GM12878 (cell line): ENCODE data around the gene LRWD1. TPM values are rescaled to one million over a fixed set of nuclear protein-coding genes. Genes with fewer than 3 reads are reported as not detected.
A peak's percentile ranks its signal among the peaks of the same experiment; 100 is the strongest.

Source experiments
- ATF7 ChIP-seq: fragments of 450-650 bp; IDR thresholded peaks from 2 replicates; pipeline ENCODE4 v1.6.1; 2016; ENCODE audit warnings: low read depth, mild to moderate bottlenecking
- EGR1 ChIP-seq, 2 experiments: IDR thresholded peaks; 1 replicate in 1 of 2; 2 replicates in 1 of 2; pipeline ENCODE4 v1.6.1; 2011 to 2012; ENCODE audit warnings: low read depth in 2 of 2, low read length in 2 of 2, borderline replicate concordance in 1 of 2, mild to moderate bottlenecking in 1 of 2, moderate library complexity in 1 of 2
- EP300 ChIP-seq, 2 experiments: fragments of 150-350 bp in 1 of 2; IDR thresholded peaks; 2 replicates each; pipeline ENCODE4 v1.6.1; 2011 to 2012; ENCODE audit warnings: low read depth in 2 of 2, low read length in 2 of 2, borderline replicate concordance in 1 of 2, improper control_type of control experiment in 1 of 2, inconsistent platforms in 1 of 2; ENCODE audit not compliant: control insufficient read depth in 1 of 2
- GABPA ChIP-seq: IDR thresholded peaks from 2 replicates; pipeline ENCODE4 v1.6.1; 2014; ENCODE audit warnings: antibody characterized with exemption, low read depth, mild to moderate bottlenecking, inconsistent platforms
- MTA2 ChIP-seq: fragments of 450-650 bp; IDR thresholded peaks from 2 replicates; pipeline ENCODE4 v1.6.1; 2016; ENCODE audit warnings: low read depth, mild to moderate bottlenecking, moderate library complexity
- NFIC ChIP-seq: IDR thresholded peaks from 2 replicates; pipeline ENCODE4 v1.6.1; 2012; ENCODE audit warnings: low read depth, mild to moderate bottlenecking, inconsistent platforms, low read length, moderate library complexity
- POLR2AphosphoS5 ChIP-seq: IDR thresholded peaks from 2 replicates; pipeline ENCODE4 v1.6.1; 2011; ENCODE audit warnings: mild to moderate bottlenecking, low read length, inconsistent platforms
- RAD51 ChIP-seq: fragments of 450-650 bp; IDR thresholded peaks from 2 replicates; pipeline ENCODE4 v1.6.1; 2016; ENCODE audit warnings: moderate library complexity, mild to moderate bottlenecking, inconsistent platforms
- SMC3 ChIP-seq: IDR thresholded peaks from 2 replicates; pipeline ENCODE4 v1.6.1; 2011; ENCODE audit warnings: low read length, improper control_type of control experiment, borderline replicate concordance
- TAF1 ChIP-seq: IDR thresholded peaks from 2 replicates; pipeline ENCODE4 v1.6.1; 2011; ENCODE audit warnings: mild to moderate bottlenecking, low read depth, low read length, borderline replicate concordance
- TARDBP ChIP-seq: IDR thresholded peaks from 2 replicates; pipeline ENCODE4 v1.6.1; 2016; ENCODE audit warnings: borderline replicate concordance
- WRNIP1 ChIP-seq: IDR thresholded peaks from 2 replicates; pipeline ENCODE4 v1.6.1; 2011; ENCODE audit warnings: low read depth, low read length, improper control_type of control experiment, borderline replicate concordance
- ZNF207 ChIP-seq: fragments of 450-650 bp; IDR thresholded peaks from 2 replicates; pipeline ENCODE4 v1.6.1; 2014; ENCODE audit warnings: antibody characterized with exemption, mild to moderate bottlenecking, borderline replicate concordance
- ZNF384 ChIP-seq: IDR thresholded peaks from 2 replicates; pipeline ENCODE4 v1.6.1; 2012; ENCODE audit warnings: low read depth, mild to moderate bottlenecking, low read length, improper control_type of control experiment, borderline replicate concordance
- polyA plus RNA-seq, 11 experiments: library from polyadenylated mRNA; depleted of rRNA in 4 of 11; unstranded in 6 of 11; stranded (reverse) in 5 of 11; fragments of >200 nt; fragmentation: Nextera tagmentation in 4 of 11; fragmentation: Illumina TruSeq in 1 of 11; extraction: Ambion mirVana in 4 of 11; extraction: Trizol in 1 of 11; gene quantifications; 1 replicate in 1 of 11; 2 replicates in 10 of 11; pipeline versions ENCODE4 v1.2.1 to v1.2.3, GENCODE V29; 2011 to 2016; ENCODE audit warnings: inconsistent platforms in 2 of 11, missing spikeins in 2 of 11, low read depth in 1 of 11
- total RNA-seq, 4 experiments: library from RNA; depleted of rRNA in 3 of 4; stranded (reverse); fragments of >200 nt in 3 of 4; fragmentation: Illumina TruSeq in 1 of 4; extraction: Trizol in 1 of 4; gene quantifications; 2 replicates each; pipeline versions ENCODE4 v1.2.1 to v1.2.3, GENCODE V29; 2013 to 2021
- TF ChIP-seq, protein P1 (sequence below): fragments of 450-650 bp; IDR thresholded peaks from 2 replicates; pipeline ENCODE4 v1.6.1; 2017; ENCODE audit warnings: borderline replicate concordance
- TF ChIP-seq, protein P2 (sequence below): fragments of 150-350 bp; IDR thresholded peaks from 2 replicates; pipeline ENCODE4 v1.6.1; 2016; ENCODE audit warnings: low read depth, low read length
- TF ChIP-seq, protein P3 (sequence below): fragments of 450-650 bp; conservative IDR thresholded peaks from 2 replicates; pipeline ENCODE4 v1.6.1; 2017; ENCODE audit warnings: mild to moderate bottlenecking, moderate library complexity
- TF ChIP-seq, protein P4 (sequence below): fragments of 450-650 bp; IDR thresholded peaks from 2 replicates; pipeline ENCODE4 v1.6.1; 2017; ENCODE audit warnings: mild to moderate bottlenecking, moderate library complexity

The LRWD1 gene
- total and polyA plus RNA-seq, 10 of the 15 experiments (the other 5 are each of a cell fraction or from before 2014, with no cell fraction given), result 0.40 to 64.4 (median 26.1) TPM

DNA sequence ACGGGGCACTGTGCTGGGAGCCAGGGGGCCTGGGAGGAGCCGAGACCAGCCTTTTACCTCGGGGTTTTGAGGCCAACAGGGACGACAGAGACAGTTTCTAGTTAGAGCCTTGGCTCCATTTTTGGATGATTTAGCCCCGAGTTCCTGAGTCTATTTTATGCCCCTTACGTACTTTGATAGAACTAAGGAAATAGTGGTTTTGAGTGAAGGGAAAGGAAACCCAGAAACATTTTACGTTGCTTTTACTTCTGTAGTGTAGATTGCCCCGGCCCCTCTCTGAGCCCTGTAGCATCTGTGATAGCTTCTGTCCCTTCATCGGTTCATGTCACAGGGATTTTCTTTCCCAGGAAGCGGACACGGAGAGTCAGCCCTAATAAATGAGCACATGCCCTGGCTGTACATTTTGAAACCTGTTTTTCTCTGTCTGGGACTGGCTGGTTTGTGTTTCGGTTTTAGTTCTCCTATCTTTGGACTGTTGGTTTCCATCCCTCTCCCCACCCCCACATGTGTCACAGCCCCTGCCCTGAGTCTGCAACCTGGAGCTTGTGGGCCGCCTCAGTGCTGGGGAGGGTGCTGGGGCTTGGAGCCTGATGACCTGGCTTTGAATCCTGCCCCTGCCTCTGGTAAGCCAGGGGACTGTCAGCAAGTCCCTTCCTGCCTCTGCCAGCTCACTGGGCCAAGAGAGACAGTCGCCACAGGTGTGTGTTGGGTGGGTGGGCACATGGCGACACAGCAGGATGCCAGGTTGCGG lies 38.3 kb upstream of the LRWD1 start (continued):
- TF ChIP-seq, protein P1, sequence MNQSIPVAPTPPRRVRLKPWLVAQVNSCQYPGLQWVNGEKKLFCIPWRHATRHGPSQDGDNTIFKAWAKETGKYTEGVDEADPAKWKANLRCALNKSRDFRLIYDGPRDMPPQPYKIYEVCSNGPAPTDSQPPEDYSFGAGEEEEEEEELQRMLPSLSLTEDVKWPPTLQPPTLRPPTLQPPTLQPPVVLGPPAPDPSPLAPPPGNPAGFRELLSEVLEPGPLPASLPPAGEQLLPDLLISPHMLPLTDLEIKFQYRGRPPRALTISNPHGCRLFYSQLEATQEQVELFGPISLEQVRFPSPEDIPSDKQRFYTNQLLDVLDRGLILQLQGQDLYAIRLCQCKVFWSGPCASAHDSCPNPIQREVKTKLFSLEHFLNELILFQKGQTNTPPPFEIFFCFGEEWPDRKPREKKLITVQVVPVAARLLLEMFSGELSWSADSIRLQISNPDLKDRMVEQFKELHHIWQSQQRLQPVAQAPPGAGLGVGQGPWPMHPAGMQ, result no peak
- TF ChIP-seq ZNF207 (no peak), MTA2 (peak; percentile 38), ATF7 (peak; percentile 41; the same call in 1 of the 2 replicates), GABPA (no peak), EGR1 (IDR thresholded peaks at IDR 0.05; ENCODE audit: borderline replicate concordance in 1 of 2, low read depth in 2 of 2, low read length in 2 of 2) (peak in 1 of 2 experiments; percentile 69; a peak in 2 of 3 replicates), EP300 (IDR thresholded peaks at IDR 0.05; ENCODE audit: borderline replicate concordance in 1 of 2, control insufficient read depth in 1 of 2, low read depth in 2 of 2, low read length in 2 of 2) (peak in 1 of 2 experiments; percentile 60; a peak in 3 of 4 replicates), SMC3 (no peak), TARDBP (peak; percentile 40; the same call in 1 of the 2 replicates), WRNIP1 (peak; percentile 85; the same call in 1 of the 2 replicates), TAF1 (peak; percentile 71), RAD51 (peak; percentile 64; the same call in 1 of the 2 replicates), POLR2AphosphoS5 (peak; percentile 66), ZNF384 (no peak), NFIC (no peak)
- TF ChIP-seq, protein P2, sequence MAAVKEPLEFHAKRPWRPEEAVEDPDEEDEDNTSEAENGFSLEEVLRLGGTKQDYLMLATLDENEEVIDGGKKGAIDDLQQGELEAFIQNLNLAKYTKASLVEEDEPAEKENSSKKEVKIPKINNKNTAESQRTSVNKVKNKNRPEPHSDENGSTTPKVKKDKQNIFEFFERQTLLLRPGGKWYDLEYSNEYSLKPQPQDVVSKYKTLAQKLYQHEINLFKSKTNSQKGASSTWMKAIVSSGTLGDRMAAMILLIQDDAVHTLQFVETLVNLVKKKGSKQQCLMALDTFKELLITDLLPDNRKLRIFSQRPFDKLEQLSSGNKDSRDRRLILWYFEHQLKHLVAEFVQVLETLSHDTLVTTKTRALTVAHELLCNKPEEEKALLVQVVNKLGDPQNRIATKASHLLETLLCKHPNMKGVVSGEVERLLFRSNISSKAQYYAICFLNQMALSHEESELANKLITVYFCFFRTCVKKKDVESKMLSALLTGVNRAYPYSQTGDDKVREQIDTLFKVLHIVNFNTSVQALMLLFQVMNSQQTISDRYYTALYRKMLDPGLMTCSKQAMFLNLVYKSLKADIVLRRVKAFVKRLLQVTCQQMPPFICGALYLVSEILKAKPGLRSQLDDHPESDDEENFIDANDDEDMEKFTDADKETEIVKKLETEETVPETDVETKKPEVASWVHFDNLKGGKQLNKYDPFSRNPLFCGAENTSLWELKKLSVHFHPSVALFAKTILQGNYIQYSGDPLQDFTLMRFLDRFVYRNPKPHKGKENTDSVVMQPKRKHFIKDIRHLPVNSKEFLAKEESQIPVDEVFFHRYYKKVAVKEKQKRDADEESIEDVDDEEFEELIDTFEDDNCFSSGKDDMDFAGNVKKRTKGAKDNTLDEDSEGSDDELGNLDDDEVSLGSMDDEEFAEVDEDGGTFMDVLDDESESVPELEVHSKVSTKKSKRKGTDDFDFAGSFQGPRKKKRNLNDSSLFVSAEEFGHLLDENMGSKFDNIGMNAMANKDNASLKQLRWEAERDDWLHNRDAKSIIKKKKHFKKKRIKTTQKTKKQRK, result no peak
- TF ChIP-seq, protein P3, sequence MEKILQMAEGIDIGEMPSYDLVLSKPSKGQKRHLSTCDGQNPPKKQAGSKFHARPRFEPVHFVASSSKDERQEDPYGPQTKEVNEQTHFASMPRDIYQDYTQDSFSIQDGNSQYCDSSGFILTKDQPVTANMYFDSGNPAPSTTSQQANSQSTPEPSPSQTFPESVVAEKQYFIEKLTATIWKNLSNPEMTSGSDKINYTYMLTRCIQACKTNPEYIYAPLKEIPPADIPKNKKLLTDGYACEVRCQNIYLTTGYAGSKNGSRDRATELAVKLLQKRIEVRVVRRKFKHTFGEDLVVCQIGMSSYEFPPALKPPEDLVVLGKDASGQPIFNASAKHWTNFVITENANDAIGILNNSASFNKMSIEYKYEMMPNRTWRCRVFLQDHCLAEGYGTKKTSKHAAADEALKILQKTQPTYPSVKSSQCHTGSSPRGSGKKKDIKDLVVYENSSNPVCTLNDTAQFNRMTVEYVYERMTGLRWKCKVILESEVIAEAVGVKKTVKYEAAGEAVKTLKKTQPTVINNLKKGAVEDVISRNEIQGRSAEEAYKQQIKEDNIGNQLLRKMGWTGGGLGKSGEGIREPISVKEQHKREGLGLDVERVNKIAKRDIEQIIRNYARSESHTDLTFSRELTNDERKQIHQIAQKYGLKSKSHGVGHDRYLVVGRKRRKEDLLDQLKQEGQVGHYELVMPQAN, result no peak
- TF ChIP-seq, protein P4, sequence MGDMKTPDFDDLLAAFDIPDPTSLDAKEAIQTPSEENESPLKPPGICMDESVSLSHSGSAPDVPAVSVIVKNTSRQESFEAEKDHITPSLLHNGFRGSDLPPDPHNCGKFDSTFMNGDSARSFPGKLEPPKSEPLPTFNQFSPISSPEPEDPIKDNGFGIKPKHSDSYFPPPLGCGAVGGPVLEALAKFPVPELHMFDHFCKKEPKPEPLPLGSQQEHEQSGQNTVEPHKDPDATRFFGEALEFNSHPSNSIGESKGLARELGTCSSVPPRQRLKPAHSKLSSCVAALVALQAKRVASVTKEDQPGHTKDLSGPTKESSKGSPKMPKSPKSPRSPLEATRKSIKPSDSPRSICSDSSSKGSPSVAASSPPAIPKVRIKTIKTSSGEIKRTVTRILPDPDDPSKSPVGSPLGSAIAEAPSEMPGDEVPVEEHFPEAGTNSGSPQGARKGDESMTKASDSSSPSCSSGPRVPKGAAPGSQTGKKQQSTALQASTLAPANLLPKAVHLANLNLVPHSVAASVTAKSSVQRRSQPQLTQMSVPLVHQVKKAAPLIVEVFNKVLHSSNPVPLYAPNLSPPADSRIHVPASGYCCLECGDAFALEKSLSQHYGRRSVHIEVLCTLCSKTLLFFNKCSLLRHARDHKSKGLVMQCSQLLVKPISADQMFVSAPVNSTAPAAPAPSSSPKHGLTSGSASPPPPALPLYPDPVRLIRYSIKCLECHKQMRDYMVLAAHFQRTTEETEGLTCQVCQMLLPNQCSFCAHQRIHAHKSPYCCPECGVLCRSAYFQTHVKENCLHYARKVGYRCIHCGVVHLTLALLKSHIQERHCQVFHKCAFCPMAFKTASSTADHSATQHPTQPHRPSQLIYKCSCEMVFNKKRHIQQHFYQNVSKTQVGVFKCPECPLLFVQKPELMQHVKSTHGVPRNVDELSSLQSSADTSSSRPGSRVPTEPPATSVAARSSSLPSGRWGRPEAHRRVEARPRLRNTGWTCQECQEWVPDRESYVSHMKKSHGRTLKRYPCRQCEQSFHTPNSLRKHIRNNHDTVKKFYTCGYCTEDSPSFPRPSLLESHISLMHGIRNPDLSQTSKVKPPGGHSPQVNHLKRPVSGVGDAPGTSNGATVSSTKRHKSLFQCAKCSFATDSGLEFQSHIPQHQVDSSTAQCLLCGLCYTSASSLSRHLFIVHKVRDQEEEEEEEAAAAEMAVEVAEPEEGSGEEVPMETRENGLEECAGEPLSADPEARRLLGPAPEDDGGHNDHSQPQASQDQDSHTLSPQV, result peak; percentile 85
